H1 (cell line): ENCODE measurements around the gene PRKCZ. TPM values are rescaled to one million over a fixed set of nuclear protein-coding genes. Genes with fewer than 3 reads are reported as not detected.

Experiments used
- CTCF ChIA-PET: fragments of 300-600 bp; sonication (Branson Sonifier 250); formaldehyde crosslinking; loops from one replicate; lab custom pipeline; 2021; ENCODE audit not compliant: partially characterized antibody; lab: Charles Lee
- POLR2A ChIA-PET: fragments of 300-600 bp; sonication (Branson Sonifier 250); formaldehyde crosslinking; loops from one replicate; lab custom pipeline; 2021; ENCODE audit warnings: inconsistent platforms; ENCODE audit not compliant: partially characterized antibody; lab: Charles Lee
- DNase-seq, 2 experiments: peaks; one replicate each; pipeline versions ENCODE4 v3.0.0 to v3.0.0-alpha.2; 2010 to 2022; ENCODE audit warnings: low spot score in 2 of 2, low read depth in 1 of 2, mixed read lengths in 1 of 2
- FAIRE-seq: peaks from 2 replicates; lab custom pipeline; 2011; peaks lifted over from hg19 to GRCh38; lab: Jason Lieb, UNC
- H2AFZ ChIP-seq: 2 replicates; pipeline ENCODE4 v1.8.1; 2012; ENCODE audit warnings: low read length, inconsistent platforms
- H2AK5ac ChIP-seq: 2 replicates; pipeline ENCODE4 v1.6.1; 2013; ENCODE audit warnings: low read depth, low read length
- H2BK120ac ChIP-seq: replicated peaks from 2 replicates; pipeline ENCODE3; 2013; ENCODE audit warnings: low read depth, low read length, inconsistent platforms
- H2BK12ac ChIP-seq: 2 replicates; pipeline ENCODE4 v1.6.1; 2013; ENCODE audit warnings: low read depth, low read length
- H2BK15ac ChIP-seq: 2 replicates; pipeline ENCODE4 v1.6.1; 2013; ENCODE audit warnings: low read length
- H2BK20ac ChIP-seq: 2 replicates; pipeline ENCODE4 v1.6.1; 2013; ENCODE audit warnings: low read length
- H2BK5ac ChIP-seq: 2 replicates; pipeline ENCODE4 v1.6.1; 2013; ENCODE audit warnings: low read depth, low read length
- H3K14ac ChIP-seq: 2 replicates; pipeline ENCODE4 v1.6.1; 2013; ENCODE audit warnings: inconsistent platforms; ENCODE audit not compliant: insufficient read length
- H3K18ac ChIP-seq: 2 replicates; pipeline ENCODE4 v1.6.1; 2013; ENCODE audit warnings: low read length; ENCODE audit errors: extremely low read depth
- H3K23ac ChIP-seq: 2 replicates; pipeline ENCODE4 v1.6.1; 2013; ENCODE audit warnings: inconsistent platforms; ENCODE audit not compliant: insufficient read length
- H3K23me2 ChIP-seq: 2 replicates; pipeline ENCODE4 v1.6.1; 2013; ENCODE audit warnings: low read depth, low read length
- H3K27ac ChIP-seq: 2 replicates; pipeline ENCODE4 v1.6.1; 2011; ENCODE audit warnings: low read depth, low read length, inconsistent platforms
- H3K27me3 ChIP-seq, 4 experiments: replicated peaks in 1 of 4; 1 replicate in 1 of 4; 2 replicates in 3 of 4; pipeline versions ENCODE4 v1.6.1 to v1.8.1; 2011 to 2013; ENCODE audit warnings: low read length in 3 of 4, mild to moderate bottlenecking in 3 of 4, inconsistent platforms in 2 of 4, mixed read lengths in 2 of 4, moderate library complexity in 1 of 4; ENCODE audit not compliant: control insufficient read depth in 3 of 4, insufficient read depth in 3 of 4; ENCODE audit errors: extremely low read depth in 1 of 4
- H3K36me3 ChIP-seq, 4 experiments: 2 replicates each; pipeline versions ENCODE4 v1.6.1 to v1.8.1; 2011 to 2013; ENCODE audit warnings: mild to moderate bottlenecking in 4 of 4, low read length in 3 of 4, moderate library complexity in 2 of 4, control low read depth in 1 of 4, inconsistent platforms in 1 of 4; ENCODE audit not compliant: insufficient read depth in 4 of 4, control insufficient read depth in 2 of 4
- H3K4ac ChIP-seq: replicated peaks from 2 replicates; pipeline ENCODE3; 2013; ENCODE audit warnings: low read length, low read depth, mixed read lengths, inconsistent platforms; ENCODE audit not compliant: insufficient read length
- H3K4me1 ChIP-seq, 4 experiments: replicated peaks in 1 of 4; 1 replicate in 1 of 4; 2 replicates in 3 of 4; pipeline versions ENCODE4 v1.6.1 to v1.8.1; 2011 to 2013; ENCODE audit warnings: low read length in 3 of 4, inconsistent platforms in 2 of 4, mixed read lengths in 1 of 4; ENCODE audit not compliant: insufficient read depth in 4 of 4, control insufficient read depth in 3 of 4
- H3K4me2 ChIP-seq, 2 experiments: 2 replicates each; pipeline versions ENCODE4 v1.6.1 to v1.8.1; 2011 to 2013; ENCODE audit warnings: low read depth in 2 of 2, low read length in 2 of 2, control low read depth in 1 of 2, inconsistent platforms in 1 of 2, mild to moderate bottlenecking in 1 of 2; ENCODE audit not compliant: insufficient read depth in 1 of 2
- H3K4me3 ChIP-seq, 4 experiments: fragments of 200-600, 300-600 bp in 1 of 4; sonication (generic), shearing (Covaris generic), sonication (Bioruptor Twin) in 1 of 4; 2 replicates each; pipeline versions ENCODE4 v1.5.1 to v1.8.1; 2011 to 2016; ENCODE audit warnings: low read length in 4 of 4, low read depth in 3 of 4, control low read depth in 2 of 4, inconsistent platforms in 2 of 4, mild to moderate bottlenecking in 2 of 4, mixed read lengths in 1 of 4, moderate library complexity in 1 of 4; ENCODE audit not compliant: insufficient read depth in 2 of 4; ENCODE audit errors: extremely low read depth in 1 of 4
- H3K56ac ChIP-seq: replicated peaks from 2 replicates; pipeline ENCODE3; 2013; ENCODE audit warnings: low read depth, mild to moderate bottlenecking, mixed read lengths, low read length, inconsistent platforms; ENCODE audit not compliant: insufficient read length
- H3K79me1 ChIP-seq: 2 replicates; pipeline ENCODE4 v1.6.1; 2013; ENCODE audit warnings: low read depth, low read length, control low read depth
- H3K79me2 ChIP-seq, 2 experiments: 2 replicates each; pipeline versions ENCODE4 v1.6.1 to v1.8.1; 2012 to 2013; ENCODE audit warnings: low read length in 2 of 2, mild to moderate bottlenecking in 2 of 2, inconsistent platforms in 1 of 2; ENCODE audit not compliant: insufficient read depth in 2 of 2, control insufficient read depth in 1 of 2
- H3K9ac ChIP-seq, 4 experiments: replicated peaks in 1 of 4; 1 replicate in 1 of 4; 2 replicates in 3 of 4; pipeline versions ENCODE4 v1.6.1 to v1.8.1; 2011 to 2013; ENCODE audit warnings: low read depth in 3 of 4, low read length in 3 of 4, control low read depth in 2 of 4, mild to moderate bottlenecking in 2 of 4, moderate library complexity in 2 of 4, inconsistent platforms in 1 of 4; ENCODE audit errors: extremely low read depth in 1 of 4
- H3K9me3 ChIP-seq, 2 experiments: 2 replicates each; pipeline versions ENCODE4 v1.6.1 to v1.8.1; 2012 to 2013; ENCODE audit warnings: mild to moderate bottlenecking in 2 of 2, moderate library complexity in 2 of 2, control low read depth in 1 of 2, inconsistent platforms in 1 of 2, low read depth in 1 of 2, low read length in 1 of 2, mixed read lengths in 1 of 2; ENCODE audit not compliant: insufficient read depth in 2 of 2
- H4K20me1 ChIP-seq, 2 experiments: replicated peaks in 1 of 2; 2 replicates each; pipeline versions ENCODE3 to v1.8.1; 2011 to 2013; ENCODE audit warnings: inconsistent platforms in 2 of 2, low read length in 2 of 2, mild to moderate bottlenecking in 1 of 2; ENCODE audit not compliant: insufficient read depth in 2 of 2, control insufficient read depth in 1 of 2
- H4K5ac ChIP-seq: 2 replicates; pipeline ENCODE4 v1.6.1; 2013; ENCODE audit warnings: low read length, low read depth, mixed read lengths, inconsistent platforms; ENCODE audit not compliant: insufficient read length
- H4K8ac ChIP-seq: 2 replicates; pipeline ENCODE4 v1.8.0; 2013; ENCODE audit warnings: mild to moderate bottlenecking, moderate library complexity, low read length, inconsistent platforms; ENCODE audit not compliant: insufficient read depth; ENCODE audit errors: extremely low read depth
- H4K91ac ChIP-seq: replicated peaks from 2 replicates; pipeline ENCODE3; 2013; ENCODE audit warnings: low read length, mixed read lengths, inconsistent platforms; ENCODE audit not compliant: insufficient read length
- CEBPB ChIP-seq: IDR thresholded peaks from 2 replicates; pipeline ENCODE4 v1.6.1; 2012; ENCODE audit warnings: low read depth, low read length
- CHD1 ChIP-seq: IDR thresholded peaks from 2 replicates; pipeline ENCODE4 v1.6.1; 2012; ENCODE audit warnings: low read depth, low read length, improper control_type of control experiment
- EGR1 ChIP-seq: IDR thresholded peaks from 2 replicates; pipeline ENCODE4 v1.6.1; 2011; ENCODE audit warnings: low read depth, low read length, borderline replicate concordance
- FOSL1 ChIP-seq: IDR thresholded peaks from 2 replicates; pipeline ENCODE4 v1.6.1; 2011; ENCODE audit warnings: mild to moderate bottlenecking, low read depth, low read length, moderate library complexity; ENCODE audit not compliant: insufficient read depth
- JUND ChIP-seq: IDR thresholded peaks from 2 replicates; pipeline ENCODE4 v1.6.1; 2011; ENCODE audit warnings: mild to moderate bottlenecking, improper control_type of control experiment, low read length
- KDM4A ChIP-seq: IDR thresholded peaks from one replicate; pipeline ENCODE4 v1.7.1; 2012; ENCODE audit warnings: low read depth, mild to moderate bottlenecking, moderate library complexity, low read length, inconsistent platforms; ENCODE audit not compliant: severe bottlenecking
- POLR2A ChIP-seq, 2 experiments: IDR thresholded peaks; 1 replicate in 1 of 2; 2 replicates in 1 of 2; pipeline ENCODE4 v1.6.1; 2011; ENCODE audit warnings: low read depth in 2 of 2, low read length in 2 of 2, mild to moderate bottlenecking in 2 of 2; ENCODE audit errors: control extremely low read depth in 1 of 2
- RBBP5 ChIP-seq: IDR thresholded peaks from 2 replicates; pipeline ENCODE4 v1.7.1; 2012; ENCODE audit warnings: low read depth, mild to moderate bottlenecking, inconsistent platforms, low read length, moderate library complexity, borderline replicate concordance
- RFX5 ChIP-seq: IDR thresholded peaks from 2 replicates; pipeline ENCODE4 v1.6.1; 2011; ENCODE audit warnings: low read depth, low read length, improper control_type of control experiment, borderline replicate concordance
- SIN3A ChIP-seq, 2 experiments: IDR thresholded peaks in 1 of 2; conservative IDR thresholded peaks in 1 of 2; 2 replicates each; pipeline ENCODE4 v1.6.1; 2011 to 2012; ENCODE audit warnings: low read length in 2 of 2, improper control_type of control experiment in 1 of 2, low read depth in 1 of 2, mild to moderate bottlenecking in 1 of 2
- SP2 ChIP-seq: IDR thresholded peaks from 2 replicates; pipeline ENCODE4 v1.6.1; 2012; ENCODE audit warnings: mild to moderate bottlenecking, low read length, inconsistent platforms
- ZNF274 ChIP-seq: IDR thresholded peaks from 2 replicates; pipeline ENCODE4 v1.7.0; 2012; ENCODE audit warnings: low read length, borderline replicate concordance; ENCODE audit errors: extremely low read depth
- WGBS, 2 experiments: shearing (Covaris generic) in 1 of 2; methylation state at CpG; one replicate each; pipeline versions ENCODE4 v1.1.6 to v1.1.7; 2013 to 2015; ENCODE audit warnings: low lambda C conversion rate in 2 of 2, mixed read lengths in 2 of 2, inconsistent platforms in 1 of 2, low coverage in 1 of 2, missing lambda C conversion rate in 1 of 2; ENCODE audit not compliant: insufficient replicate concordance in 2 of 2, insufficient coverage in 1 of 2, insufficient read length in 1 of 2; ENCODE audit errors: extremely low coverage in 1 of 2, missing lambda C conversion rate in 1 of 2; 5-methylcytosine and 5-hydroxymethylcytosine counted together
- polyA plus RNA-seq, 7 experiments: library from polyadenylated mRNA; depleted of rRNA in 3 of 7; stranded (reverse) in 5 of 7; unstranded in 2 of 7; fragments of >200 nt in 5 of 7; fragments of 200-250 nt in 2 of 7; gene quantifications; 1 replicate in 5 of 7; 2 replicates in 1 of 7; 4 replicates in 1 of 7; pipeline versions ENCODE4 v1.2.1 to v1.2.3, GENCODE V29; 2011 to 2013; ENCODE audit warnings: missing spikeins in 2 of 7, mixed read lengths in 2 of 7
- total RNA-seq: library from RNA; stranded (reverse); fragmentation: NEBNext Ultra II Directional; extraction: Animal tissue kit (Norgen Biotek cat#: 25700); gene quantifications from 2 replicates; pipeline ENCODE4 v1.2.1, GENCODE V29; 2021
- TF ChIP-seq, protein P1 (sequence below): IDR thresholded peaks from 2 replicates; pipeline ENCODE4 v1.6.1; 2011; ENCODE audit warnings: low read length, improper control_type of control experiment

The PRKCZ gene
- total and polyA plus RNA-seq, 2 of the 8 experiments (the other 6 are each of a cell fraction or from before 2014, with no cell fraction given) = 37.4 to 45.1 TPM

DNA sequence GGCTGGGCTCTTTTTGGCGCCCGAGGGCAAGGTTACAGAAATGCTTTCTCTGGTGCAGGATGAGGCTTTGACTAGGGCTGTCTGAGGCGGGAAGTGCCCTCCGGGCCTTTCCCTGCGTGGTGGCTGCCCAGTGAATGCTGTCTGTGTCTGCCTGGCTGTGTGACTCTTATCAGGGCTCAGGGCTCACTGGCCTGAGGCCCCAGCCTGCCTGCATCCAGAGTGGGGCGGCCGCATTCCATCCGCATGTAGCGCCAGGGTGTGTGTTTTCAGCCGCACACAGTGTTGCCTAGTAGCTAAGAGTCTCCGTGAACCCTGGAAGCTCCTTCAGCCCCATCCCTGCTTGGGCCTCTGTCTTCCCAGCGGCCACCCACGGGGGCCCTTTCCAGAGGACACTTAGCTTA lies 85.2 kb downstream of the PRKCZ start:
- H4K91ac ChIP-seq = no peak overlapping the region
- FAIRE-seq (no peak), DNase-seq (no peak)
- no peak overlapping the region for H3K56ac ChIP-seq
- H3K18ac ChIP-seq = no peak overlapping the region
- H4K20me1 ChIP-seq = peaks cover 0 to 11% of the 10 kb centered on the region in 2 experiments
- H3K23me2 ChIP-seq = peaks cover 2% of the 10 kb centered on the region; the same call in 1 of the 2 replicates
- no peak overlapping the region for H3K27ac ChIP-seq
- no peak overlapping the region for H4K5ac ChIP-seq
- H3K27me3 ChIP-seq = no peaks in the 10 kb centered on the region
- WGBS, 2 experiments = 95% methylated on average over 13 of the region's 13 CpGs; no CpG with 5 or more reads in 1 of the 2 experiments
- no peak overlapping the region for H3K4ac ChIP-seq
- H2BK20ac ChIP-seq = no peak overlapping the region
- H2BK15ac ChIP-seq = no peak overlapping the region
- ChIA-PET CTCF (interaction anchor here (1.5 kb wide), 1 partner anchor 14 kb away, joined by 3 read pairs; no protein-coding TSS in a partner anchor), POLR2A (no interaction called here)
- no peak overlapping the region for H3K14ac ChIP-seq
- H2BK5ac ChIP-seq = no peak overlapping the region
- H4K8ac ChIP-seq = no peak overlapping the region
- H2AK5ac ChIP-seq = no peak overlapping the region
- H3K4me1 ChIP-seq = peaks cover 0 to 20% (median 13%) of the 10 kb centered on the region in 4 experiments; a peak in 6 of 7 replicates
- peaks cover 3% of the 10 kb centered on the region; the same call in 1 of the 2 replicates for H3K79me1 ChIP-seq
- H3K9ac ChIP-seq = no peak overlapping the region
- H2AFZ ChIP-seq = no peak overlapping the region
- no peak overlapping the region for H3K4me2 ChIP-seq
- no peak overlapping the region for H3K23ac ChIP-seq
- H3K36me3 ChIP-seq = no peaks in the 10 kb centered on the region; a peak in 1 of 8 replicates
- H3K79me2 ChIP-seq = peaks cover 0 to 5% of the 10 kb centered on the region in 2 experiments; a peak in 1 of 4 replicates
- H3K9me3 ChIP-seq = no peaks in the 10 kb centered on the region
- no peak overlapping the region for H2BK12ac ChIP-seq
- H3K4me3 ChIP-seq = no peak overlapping the region
- no peak overlapping the region for H2BK120ac ChIP-seq
- TF ChIP-seq ZNF274 = no peak
- no peak for TF ChIP-seq POLR2A (IDR thresholded peaks at IDR 0.05; ENCODE audit: control extremely low read depth in 1 of 2, low read depth in 2 of 2, low read length in 2 of 2)
- TF ChIP-seq KDM4A = no peak
- no peak for TF ChIP-seq SP2
- TF ChIP-seq CEBPB = no peak
- no peak for TF ChIP-seq FOSL1
- TF ChIP-seq JUND = no peak
- no peak for TF ChIP-seq CHD1
- no peak for TF ChIP-seq EGR1
- TF ChIP-seq, protein P1, sequence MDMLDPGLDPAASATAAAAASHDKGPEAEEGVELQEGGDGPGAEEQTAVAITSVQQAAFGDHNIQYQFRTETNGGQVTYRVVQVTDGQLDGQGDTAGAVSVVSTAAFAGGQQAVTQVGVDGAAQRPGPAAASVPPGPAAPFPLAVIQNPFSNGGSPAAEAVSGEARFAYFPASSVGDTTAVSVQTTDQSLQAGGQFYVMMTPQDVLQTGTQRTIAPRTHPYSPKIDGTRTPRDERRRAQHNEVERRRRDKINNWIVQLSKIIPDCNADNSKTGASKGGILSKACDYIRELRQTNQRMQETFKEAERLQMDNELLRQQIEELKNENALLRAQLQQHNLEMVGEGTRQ = no peak
- no peak for TF ChIP-seq SIN3A (conservative IDR thresholded peaks at IDR 0.05 in 1 of 2, IDR thresholded peaks at IDR 0.05 in 1 of 2; ENCODE audit: low read depth in 1 of 2, low read length in 2 of 2)
- no peak for TF ChIP-seq RFX5
- no peak for TF ChIP-seq RBBP5
